ENCODE results near the gene ADGRD1. TPM values are rescaled to one million over a fixed set of nuclear protein-coding genes. Genes with fewer than 3 reads are reported as not detected.

The ADGRD1 gene
- total and polyA plus RNA-seq, 2 of the 8 experiments (the other 6 are each of a cell fraction or from before 2014, with no cell fraction given) = 0.36 to 0.48 TPM

GRCh38 chr12:131061041-131061806 is 107.5 kb downstream of the ADGRD1 start:
- H3K27me3 ChIP-seq (replicated peaks in 1 of 4; ENCODE audit: control insufficient read depth in 3 of 4, extremely low read depth in 1 of 4, insufficient read depth in 3 of 4, low read length in 3 of 4) = no peaks in the 10 kb centered on the region
- no peak for FAIRE-seq
- H3K27ac ChIP-seq (ENCODE audit: low read depth, low read length) = no peak overlapping the region

More at GRCh38 chr12:131061041-131061806, 107.5 kb downstream of the ADGRD1 start:
- Histone ChIP-seq H2BK120ac (replicated peaks; ENCODE audit: low read depth, low read length) (no peak overlapping the region), H3K9me3 (ENCODE audit: insufficient read depth in 2 of 2, low read depth in 1 of 2, low read length in 1 of 2) (no peaks in the 10 kb centered on the region), H3K56ac (replicated peaks; ENCODE audit: insufficient read length, low read depth, low read length) (no peak overlapping the region), H2BK20ac (ENCODE audit: low read length) (no peak overlapping the region), H3K79me1 (ENCODE audit: low read depth, low read length) (no peaks in the 10 kb centered on the region), H3K4me1 (replicated peaks in 1 of 4; ENCODE audit: control insufficient read depth in 3 of 4, insufficient read depth in 4 of 4, low read length in 3 of 4) (no peaks in the 10 kb centered on the region), H3K36me3 (ENCODE audit: control insufficient read depth in 2 of 4, insufficient read depth in 4 of 4, low read length in 3 of 4) (no peaks in the 10 kb centered on the region), H3K79me2 (ENCODE audit: control insufficient read depth in 1 of 2, insufficient read depth in 2 of 2, low read length in 2 of 2) (no peaks in the 10 kb centered on the region), H2AFZ (ENCODE audit: low read length) (no peak overlapping the region), H3K14ac (ENCODE audit: insufficient read length) (no peak overlapping the region), H2BK12ac (ENCODE audit: low read depth, low read length) (no peak overlapping the region), H4K8ac (ENCODE audit: extremely low read depth, insufficient read depth, low read length) (no peak overlapping the region), H2BK15ac (ENCODE audit: low read length) (no peak overlapping the region), H3K23ac (ENCODE audit: insufficient read length) (no peak overlapping the region), H3K4me2 (ENCODE audit: insufficient read depth in 1 of 2, low read depth in 2 of 2, low read length in 2 of 2) (no peak overlapping the region), H3K9ac (replicated peaks in 1 of 4; ENCODE audit: extremely low read depth in 1 of 4, low read depth in 3 of 4, low read length in 3 of 4) (no peak overlapping the region), H4K20me1 (replicated peaks in 1 of 2; ENCODE audit: control insufficient read depth in 1 of 2, insufficient read depth in 2 of 2, low read length in 2 of 2) (no peaks in the 10 kb centered on the region), H4K91ac (replicated peaks; ENCODE audit: insufficient read length, low read length) (no peak overlapping the region), H2BK5ac (ENCODE audit: low read depth, low read length) (no peak overlapping the region), H3K18ac (ENCODE audit: extremely low read depth, low read length) (no peak overlapping the region), H3K23me2 (ENCODE audit: low read depth, low read length) (no peaks in the 10 kb centered on the region), H3K4ac (replicated peaks; ENCODE audit: insufficient read length, low read depth, low read length) (no peak overlapping the region), H4K5ac (ENCODE audit: insufficient read length, low read depth, low read length) (no peak overlapping the region), H3K4me3 (ENCODE audit: extremely low read depth in 1 of 4, insufficient read depth in 2 of 4, low read depth in 3 of 4, low read length in 4 of 4) (no peak overlapping the region), H2AK5ac (ENCODE audit: low read depth, low read length) (no peak overlapping the region)
- CTCF ChIA-PET (ENCODE audit: partially characterized antibody) = interaction anchor here (1.3 kb wide), 1 partner anchor 71 kb away, joined by 3 read pairs; no protein-coding TSS in a partner anchor
- TF ChIP-seq SP1 (IDR thresholded peaks at IDR 0.05; ENCODE audit: low read depth, low read length) (no peak), SP2 (IDR thresholded peaks at IDR 0.05; ENCODE audit: low read length) (no peak), CBX8 (IDR thresholded peaks at IDR 0.05; ENCODE audit: borderline replicate concordance, low read depth, low read length) (no peak), BCL11A (IDR thresholded peaks at IDR 0.05; ENCODE audit: low read depth in 2 of 2, low read length in 2 of 2) (no peak)
- DNase-seq (ENCODE audit: low read depth in 1 of 2, low spot score in 2 of 2) = no peak
- WGBS, 2 experiments (ENCODE audit: extremely low coverage in 1 of 2, insufficient coverage in 1 of 2, insufficient read length in 1 of 2, insufficient replicate concordance in 2 of 2, low coverage in 1 of 2, low lambda C conversion rate in 2 of 2, missing lambda C conversion rate in 1 of 2) = 86% methylated on average over 13 of the region's 13 CpGs; no CpG with 5 or more reads in 1 of the 2 experiments
- POLR2A ChIA-PET (ENCODE audit: partially characterized antibody) = no interaction called here

Measured in H1 (cell line).